Frontal cortex (tissue), 1 donor: ENCODE data around the gene ATP7A. TPM values are rescaled to one million over a fixed set of nuclear protein-coding genes. Genes with fewer than 3 reads are reported as not detected.

ENCODE experiments used
- small RNA-seq: library from RNA; depleted of rRNA; stranded (forward); fragments of <200 nt; gene quantifications from one replicate; pipeline ENCODE3, GENCODE V24; 2014
- total RNA-seq: library from RNA; depleted of rRNA; stranded (reverse); fragments of >200 nt; gene quantifications from one replicate; pipeline ENCODE4 v1.2.3, GENCODE V29; 2014

Gene ATP7A
- total RNA-seq, 1 donor from 2014 or later = 15.1 TPM

Small RNA genes within 50 kb of the gene (small RNA-seq; reads per million reads assigned to genes)
- not detected for gene RN7SL460P

Other genes starting within 250 kb of the ATP7A start
- gene ATRX, start 124.5 kb upstream of the ATP7A start, total RNA-seq = 229 TPM
- gene MAGT1, start 15.3 kb upstream of the ATP7A start, total RNA-seq = 19.6 TPM
- gene COX7B, start 11.2 kb upstream of the ATP7A start, total RNA-seq = 79.9 TPM
- not detected for gene PGAM4, start 58.9 kb downstream of the ATP7A start, total RNA-seq
- gene PGK1, start 193.6 kb downstream of the ATP7A start, total RNA-seq = 91.3 TPM
- gene TAF9B, start 229.0 kb downstream of the ATP7A start, total RNA-seq = 46.1 TPM